VCaP (cell line): Measurements from ENCODE around the gene TEX26.

Experiments
- H3K27ac ChIP-seq: fragments of 450-650 bp; 2 replicates; pipeline ENCODE4 v1.5.1; 2017
- TF ChIP-seq, protein P1 (sequence below): fragments of 450-650 bp; conservative IDR thresholded peaks from 2 replicates; pipeline ENCODE4 v1.5.1; 2017; ENCODE audit warnings: mild to moderate bottlenecking, moderate library complexity

Gene TEX26

DNA sequence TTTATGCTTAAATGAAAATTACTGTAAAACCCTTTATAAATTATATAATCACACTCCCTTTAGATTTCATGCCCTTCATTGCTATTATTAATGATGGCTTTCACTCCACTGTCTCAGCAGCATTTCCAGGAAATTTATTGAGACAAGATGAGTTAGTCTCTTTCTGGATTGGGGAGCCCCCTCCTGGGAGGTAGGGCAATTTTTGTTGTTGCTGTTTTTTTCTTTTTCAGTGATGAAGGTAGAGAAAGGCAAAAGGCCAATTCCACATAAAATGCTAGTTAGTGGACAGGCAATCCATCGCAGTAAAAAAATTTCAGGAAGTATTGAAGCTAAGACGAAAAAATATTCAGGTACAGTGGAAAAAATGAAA lies 80.2 kb downstream of the TEX26 start:
- TF ChIP-seq, protein P1, sequence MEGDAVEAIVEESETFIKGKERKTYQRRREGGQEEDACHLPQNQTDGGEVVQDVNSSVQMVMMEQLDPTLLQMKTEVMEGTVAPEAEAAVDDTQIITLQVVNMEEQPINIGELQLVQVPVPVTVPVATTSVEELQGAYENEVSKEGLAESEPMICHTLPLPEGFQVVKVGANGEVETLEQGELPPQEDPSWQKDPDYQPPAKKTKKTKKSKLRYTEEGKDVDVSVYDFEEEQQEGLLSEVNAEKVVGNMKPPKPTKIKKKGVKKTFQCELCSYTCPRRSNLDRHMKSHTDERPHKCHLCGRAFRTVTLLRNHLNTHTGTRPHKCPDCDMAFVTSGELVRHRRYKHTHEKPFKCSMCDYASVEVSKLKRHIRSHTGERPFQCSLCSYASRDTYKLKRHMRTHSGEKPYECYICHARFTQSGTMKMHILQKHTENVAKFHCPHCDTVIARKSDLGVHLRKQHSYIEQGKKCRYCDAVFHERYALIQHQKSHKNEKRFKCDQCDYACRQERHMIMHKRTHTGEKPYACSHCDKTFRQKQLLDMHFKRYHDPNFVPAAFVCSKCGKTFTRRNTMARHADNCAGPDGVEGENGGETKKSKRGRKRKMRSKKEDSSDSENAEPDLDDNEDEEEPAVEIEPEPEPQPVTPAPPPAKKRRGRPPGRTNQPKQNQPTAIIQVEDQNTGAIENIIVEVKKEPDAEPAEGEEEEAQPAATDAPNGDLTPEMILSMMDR = peak; percentile 71
- H3K27ac ChIP-seq = no peak overlapping the region

DNA sequence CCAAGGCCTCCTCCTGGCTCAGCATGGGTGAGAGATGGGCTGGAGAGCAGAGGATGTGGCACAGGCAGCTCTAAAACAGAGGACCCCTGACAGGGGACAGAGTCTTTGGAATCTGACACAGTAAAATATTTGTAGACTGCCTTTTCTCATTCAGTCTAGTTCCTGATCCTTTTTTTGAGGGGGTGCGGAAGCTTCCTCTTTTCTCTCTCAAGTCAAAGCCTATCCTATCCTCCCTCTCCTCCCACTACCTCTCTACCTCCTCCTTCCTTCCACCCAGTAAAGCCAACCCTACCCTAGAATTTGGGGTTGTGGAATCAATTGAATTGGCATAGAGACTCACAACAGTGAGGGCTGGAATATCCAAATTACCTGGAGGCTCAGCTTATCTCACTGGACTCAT lies 82.0 kb downstream of the TEX26 start:
- no peak overlapping the region for H3K27ac ChIP-seq
- TF ChIP-seq, protein P1 = no peak

DNA sequence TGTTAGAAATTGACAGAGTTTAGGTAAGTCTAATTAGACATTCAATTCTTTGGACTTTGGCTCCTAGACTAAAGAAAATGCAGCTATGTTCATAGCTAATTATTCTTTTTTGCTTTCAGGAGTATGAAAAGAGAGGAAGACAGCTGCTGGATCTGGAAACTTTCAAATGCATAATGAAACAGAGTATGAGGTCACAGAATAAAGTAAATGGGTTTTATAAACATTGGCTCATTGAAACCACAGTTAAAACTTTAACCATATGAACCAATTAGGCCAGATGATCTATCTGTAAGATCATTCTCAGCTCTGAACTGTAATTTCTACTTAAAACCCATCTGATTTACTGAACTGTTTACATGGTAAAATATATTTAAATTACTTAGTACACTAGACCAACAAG lies 82.7 kb downstream of the TEX26 start:
- no peak overlapping the region for H3K27ac ChIP-seq
- TF ChIP-seq, protein P1 = no peak

DNA sequence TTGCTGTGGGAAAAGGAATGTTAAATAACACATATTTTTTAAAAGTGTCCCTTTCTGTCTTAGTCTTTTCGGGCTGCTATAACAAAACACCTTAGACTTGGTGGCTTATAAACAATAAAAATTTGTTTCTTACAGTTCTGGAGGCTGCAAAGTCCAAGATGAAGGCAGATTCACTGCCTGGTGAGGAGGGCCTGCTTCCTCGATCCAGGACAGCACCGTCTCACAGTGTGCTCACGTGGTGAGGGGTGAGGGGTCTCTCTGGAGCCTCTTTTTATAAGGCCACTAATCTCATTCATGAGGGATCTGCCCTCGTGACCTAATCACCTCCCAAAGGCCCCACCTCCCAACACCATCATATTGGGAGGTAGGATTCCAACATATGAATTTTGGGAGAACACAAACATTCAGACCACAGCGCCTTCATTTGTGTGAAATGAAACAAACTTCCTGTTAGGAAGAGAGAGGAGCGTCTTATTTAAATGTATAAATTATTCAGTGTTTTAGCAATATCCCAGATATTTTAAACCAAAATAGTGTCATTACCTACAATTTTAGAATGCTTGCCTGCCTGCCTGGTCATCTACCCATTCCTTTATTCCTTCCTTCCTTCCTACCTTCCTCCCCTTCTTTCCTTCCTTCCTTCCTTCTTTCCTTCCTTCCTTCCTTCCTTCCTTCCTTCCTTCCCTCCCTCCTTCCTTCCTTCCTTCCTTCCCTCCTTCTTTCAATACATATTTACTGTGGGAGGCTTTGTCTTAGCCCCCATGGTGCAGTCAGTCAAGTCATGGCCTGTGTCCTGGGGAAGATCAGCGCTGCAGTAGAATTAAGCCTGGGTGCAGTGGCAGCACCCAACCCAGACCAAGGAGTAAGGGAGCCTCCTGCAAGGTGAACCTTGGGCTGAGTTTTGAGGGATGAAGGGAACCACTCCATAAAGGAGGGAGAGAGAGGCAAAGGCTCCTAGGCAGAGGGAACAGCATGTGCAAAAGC lies 84.2 kb downstream of the TEX26 start:
- no peak overlapping the region for H3K27ac ChIP-seq
- TF ChIP-seq, protein P1 = no peak

DNA sequence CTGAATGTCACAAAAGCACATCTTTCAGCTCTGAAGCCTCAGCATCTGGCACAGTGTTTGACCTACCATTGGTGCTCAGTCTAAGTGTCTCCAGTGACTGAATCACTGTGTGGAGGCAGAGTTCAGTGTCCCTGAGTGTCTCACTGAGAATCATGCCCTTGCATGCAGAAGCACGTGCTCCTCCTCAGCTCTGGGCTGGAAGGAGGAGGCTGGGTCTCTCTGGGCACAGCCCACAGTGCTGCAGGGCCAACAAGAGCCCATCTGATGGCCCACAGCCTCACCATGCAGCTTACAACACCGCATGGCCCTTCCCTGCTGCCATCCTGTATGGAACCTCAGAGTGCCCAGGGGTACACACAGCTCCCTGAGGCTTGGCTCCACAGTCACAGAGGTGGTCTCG lies 86.1 kb downstream of the TEX26 start:
- TF ChIP-seq, protein P1 = no peak
- no peak overlapping the region for H3K27ac ChIP-seq

DNA sequence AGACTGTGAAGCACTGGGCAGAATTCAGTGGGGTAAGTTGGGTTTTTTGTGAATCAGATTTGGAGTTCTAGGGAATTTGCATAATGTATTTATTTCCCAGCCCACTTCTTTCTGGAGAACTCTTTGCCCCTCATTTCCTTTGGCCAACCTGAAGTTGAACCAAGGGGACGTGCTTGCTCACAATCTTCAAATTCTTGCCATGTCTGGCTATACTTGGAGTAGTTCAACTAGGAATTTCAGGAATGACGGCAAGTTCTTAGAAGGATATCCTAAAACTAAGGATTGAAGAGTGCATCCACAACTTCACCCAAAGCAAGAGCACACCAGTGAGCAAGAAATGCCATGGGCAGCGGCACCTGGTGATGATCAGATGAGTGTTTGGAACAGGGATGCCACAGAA lies 88.5 kb downstream of the TEX26 start:
- TF ChIP-seq, protein P1 = no peak
- H3K27ac ChIP-seq = no peak overlapping the region

DNA sequence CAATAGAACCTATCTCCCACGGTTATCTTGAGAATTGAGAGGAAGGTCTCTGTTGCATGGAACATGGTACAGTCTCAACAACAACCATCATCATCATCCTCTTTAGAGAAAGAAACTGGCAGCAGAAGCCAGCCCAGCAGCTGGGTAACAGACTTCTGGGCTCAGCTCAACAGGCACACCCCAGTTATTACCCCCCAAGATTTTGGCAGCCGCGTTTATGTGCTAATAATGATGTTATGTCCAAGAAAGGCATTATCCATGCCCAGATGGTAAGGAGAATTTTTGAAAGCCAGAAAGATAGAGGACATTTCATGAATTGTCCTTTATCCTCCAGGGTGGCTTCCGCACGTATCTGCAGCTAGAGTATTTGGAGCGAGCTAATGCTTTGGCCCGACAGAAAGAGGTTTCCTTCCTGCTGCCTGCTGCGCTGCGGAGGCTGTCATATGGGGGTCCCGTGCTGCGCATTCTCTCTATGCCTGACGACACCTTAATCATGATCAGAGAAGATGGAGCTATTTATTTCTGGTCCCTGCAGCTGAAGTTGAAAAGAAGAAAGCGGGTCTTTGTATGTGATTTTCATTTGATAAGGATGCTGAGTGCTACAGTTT lies 89.9 kb downstream of the TEX26 start:
- no peak overlapping the region for H3K27ac ChIP-seq
- TF ChIP-seq, protein P1 = no peak
